ENCODE measurements around the gene RXFP3. TPM values are rescaled to one million over a fixed set of nuclear protein-coding genes. Genes with fewer than 3 reads are reported as not detected.
"Not testable (repeated sequence)": the region's sequence is repeated elsewhere in the genome, so short reads cannot be mapped to it uniquely, and the experiment has no call there.

Gene RXFP3
- polyA plus RNA-seq, 1 experiment: not detected

DNA sequence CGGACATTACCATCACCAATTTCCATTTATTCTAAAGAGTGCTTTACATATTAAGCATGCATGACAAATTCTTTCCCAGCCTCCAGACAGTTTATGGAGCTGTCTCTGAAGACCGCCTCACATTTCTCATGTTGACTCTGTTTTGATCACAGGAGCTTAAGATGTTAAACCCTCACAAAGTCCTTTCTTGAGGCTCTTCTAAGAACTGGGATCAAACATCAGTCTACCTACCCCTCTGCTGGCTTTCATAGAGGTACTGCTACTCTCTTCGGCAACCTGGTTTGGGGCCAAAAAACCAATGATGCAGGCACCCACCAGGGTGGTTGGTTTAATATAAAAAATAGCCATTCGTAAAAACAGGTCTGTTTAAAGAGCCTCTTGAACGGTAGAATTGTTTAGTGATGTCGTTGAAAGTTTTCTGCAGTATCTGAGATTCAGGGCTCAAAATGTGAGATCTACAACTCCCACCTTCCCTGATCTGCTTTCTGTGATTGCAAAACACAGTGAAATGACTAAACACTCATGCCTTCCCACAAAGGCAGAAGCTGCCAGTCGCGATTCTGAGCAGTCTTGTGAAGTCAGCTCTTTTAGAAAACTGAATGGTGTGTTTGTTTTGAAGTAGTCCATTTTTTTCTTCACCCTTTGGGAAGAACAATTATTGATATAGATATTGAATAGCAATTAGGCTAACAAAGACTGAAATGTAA, 3.5 kb downstream of the RXFP3 start:
- no peak for DNase-seq (ENCODE audit: low read depth, low spot score)
- no peak for TF ChIP-seq CTCF (IDR thresholded peaks at IDR 0.05; ENCODE audit: low read depth, low read length)
- Histone ChIP-seq H3K27ac (ENCODE audit: low read depth, low read length) (no peak overlapping the region), H3K9me3 (ENCODE audit: control insufficient read depth, insufficient read depth, low read length) (peaks cover 15% of the 10 kb centered on the region; the same call in 1 of the 2 replicates), H3K4me3 (ENCODE audit: low read depth, low read length) (no peak overlapping the region), H3K27me3 (ENCODE audit: control insufficient read depth, insufficient read depth, low read length) (peaks cover 62% of the 10 kb centered on the region)
- ChIA-PET CTCF (interaction anchor here (0.6 to 2.2 kb wide), 4 partner anchors 30 to 512 kb away, joined by 3 to 5 read pairs (median 4); no protein-coding TSS in a partner anchor), POLR2A (no interaction called here)

GRCh38 chr5:33941090-33941489, 4.9 kb downstream of the RXFP3 start:
- CTCF ChIA-PET: no interaction called here

GRCh38 chr5:33944543-33945132, 8.5 kb downstream of the RXFP3 start:
- no peak for TF ChIP-seq CTCF (IDR thresholded peaks at IDR 0.05; ENCODE audit: low read depth, low read length)
- no peak for DNase-seq (ENCODE audit: low read depth, low spot score)
- Histone ChIP-seq H3K27me3 (ENCODE audit: control insufficient read depth, insufficient read depth, low read length) (peaks cover 32% of the 10 kb centered on the region), H3K9me3 (ENCODE audit: control insufficient read depth, insufficient read depth, low read length) (no peaks in the 10 kb centered on the region), H3K27ac (ENCODE audit: low read depth, low read length) (no peak overlapping the region), H3K4me3 (ENCODE audit: low read depth, low read length) (no peak overlapping the region)
- ChIA-PET CTCF (interaction anchor here (1.3 kb wide), 1 partner anchor 9 kb away, joined by 5 read pairs; no protein-coding TSS in a partner anchor), POLR2A (no interaction called here)

More at GRCh38 chr5:33941090-33941489, 4.9 kb downstream of the RXFP3 start:
- TF ChIP-seq CTCF (IDR thresholded peaks at IDR 0.05; ENCODE audit: low read depth, low read length): no peak
- peaks cover 63% of the 10 kb centered on the region for H3K27me3 ChIP-seq (ENCODE audit: control insufficient read depth, insufficient read depth, low read length)
- DNase-seq (ENCODE audit: low read depth, low spot score): no peak
- H3K9me3 ChIP-seq (ENCODE audit: control insufficient read depth, insufficient read depth, low read length): peaks cover 15% of the 10 kb centered on the region; the same call in 1 of the 2 replicates
- no peak overlapping the region for H3K27ac ChIP-seq (ENCODE audit: low read depth, low read length)
- H3K4me3 ChIP-seq (ENCODE audit: low read depth, low read length): no peak overlapping the region
- POLR2A ChIA-PET: no interaction called here

GRCh38 chr5:33952175-33952574, 16.0 kb downstream of the RXFP3 start:
- H3K27me3 ChIP-seq (ENCODE audit: control insufficient read depth, insufficient read depth, low read length); DNase-seq (ENCODE audit: low read depth, low spot score); H3K9me3 ChIP-seq (ENCODE audit: control insufficient read depth, insufficient read depth, low read length); POLR2A ChIA-PET; H3K27ac ChIP-seq (ENCODE audit: low read depth, low read length); H3K4me3 ChIP-seq (ENCODE audit: low read depth, low read length): not testable (repeated sequence)
- CTCF ChIA-PET: interaction anchor here (1.0 kb wide), 1 partner anchor 18 kb away, joined by 4 read pairs; no protein-coding TSS in a partner anchor

DNA sequence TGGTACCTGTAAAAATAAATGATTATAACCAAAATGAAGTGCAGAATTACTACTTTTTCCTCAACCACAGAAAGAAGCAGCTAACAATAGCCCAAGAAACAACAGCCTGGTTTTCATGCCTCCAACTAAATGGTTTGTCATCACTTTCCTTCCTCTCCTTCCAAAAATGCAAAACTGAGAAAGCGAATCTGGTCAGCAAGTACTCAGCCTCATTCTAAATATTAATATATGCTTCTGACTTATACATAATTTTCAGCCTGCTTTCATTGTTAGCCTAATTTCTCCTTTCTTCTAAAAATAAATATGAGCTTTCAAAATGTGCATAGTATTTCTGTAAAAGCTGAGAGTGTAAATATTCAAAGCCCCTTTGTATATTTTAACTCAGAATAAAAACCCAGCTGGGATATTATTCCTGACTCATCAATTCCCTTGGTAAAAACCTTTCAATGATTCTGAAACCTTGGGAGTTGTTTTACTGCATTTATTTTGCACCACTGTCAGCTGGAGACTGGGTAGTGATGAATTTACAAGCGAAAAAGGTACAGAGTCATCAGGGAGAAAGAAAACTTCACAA, 21.5 kb downstream of the RXFP3 start:
- ChIA-PET POLR2A (no interaction called here), CTCF (interaction anchor here (0.7 to 3.3 kb wide), 2 partner anchors 12 to 487 kb away, joined by 3 to 30 read pairs; no protein-coding TSS in a partner anchor)
- Histone ChIP-seq H3K9me3 (ENCODE audit: control insufficient read depth, insufficient read depth, low read length) (no peaks in the 10 kb centered on the region), H3K27ac (ENCODE audit: low read depth, low read length) (no peak overlapping the region), H3K27me3 (ENCODE audit: control insufficient read depth, insufficient read depth, low read length) (peaks cover 4% of the 10 kb centered on the region), H3K4me3 (ENCODE audit: low read depth, low read length) (no peak overlapping the region)
- no peak for TF ChIP-seq CTCF (IDR thresholded peaks at IDR 0.05; ENCODE audit: low read depth, low read length)
- no peak for DNase-seq (ENCODE audit: low read depth, low spot score)

All from AG04450 (cell line).